ENCODE results near the gene NAP1L4. TPM values are rescaled to one million over a fixed set of nuclear protein-coding genes. Genes with fewer than 3 reads are reported as not detected.

The NAP1L4 gene
- polyA plus RNA-seq, 1 of the 3 experiments (the other 2 are of a cell fraction) = 104 TPM

DNA sequence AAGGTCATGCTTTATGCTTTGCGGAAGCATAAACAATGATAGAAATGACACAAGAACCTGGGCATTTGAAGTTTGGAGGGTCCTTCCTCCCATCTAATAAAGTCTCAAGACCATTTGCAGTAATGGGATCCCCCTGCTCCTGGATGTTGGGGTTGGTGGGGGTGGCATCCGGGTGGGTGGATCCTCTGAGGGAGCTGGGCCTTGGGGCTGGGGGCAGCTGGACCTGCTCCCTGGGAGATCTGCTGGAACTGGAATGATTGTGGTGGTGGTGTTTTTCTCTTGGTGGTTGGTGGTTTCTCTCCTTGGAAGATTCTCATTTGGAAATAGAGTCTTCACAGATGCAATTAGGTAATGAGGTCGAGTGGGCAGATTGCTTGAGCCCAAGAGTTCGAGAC lies 2.2 kb upstream of the NAP1L4 start:
- H3K27me3 ChIP-seq (ENCODE audit: insufficient read depth) = no peaks in the 10 kb centered on the region
- peaks cover 0 to 4% of the 10 kb centered on the region in 2 experiments for H3K36me3 ChIP-seq (replicated peaks in 1 of 2; ENCODE audit: control insufficient read depth in 1 of 2, insufficient read depth in 2 of 2, low read length in 1 of 2)
- TF ChIP-seq, protein P1, sequence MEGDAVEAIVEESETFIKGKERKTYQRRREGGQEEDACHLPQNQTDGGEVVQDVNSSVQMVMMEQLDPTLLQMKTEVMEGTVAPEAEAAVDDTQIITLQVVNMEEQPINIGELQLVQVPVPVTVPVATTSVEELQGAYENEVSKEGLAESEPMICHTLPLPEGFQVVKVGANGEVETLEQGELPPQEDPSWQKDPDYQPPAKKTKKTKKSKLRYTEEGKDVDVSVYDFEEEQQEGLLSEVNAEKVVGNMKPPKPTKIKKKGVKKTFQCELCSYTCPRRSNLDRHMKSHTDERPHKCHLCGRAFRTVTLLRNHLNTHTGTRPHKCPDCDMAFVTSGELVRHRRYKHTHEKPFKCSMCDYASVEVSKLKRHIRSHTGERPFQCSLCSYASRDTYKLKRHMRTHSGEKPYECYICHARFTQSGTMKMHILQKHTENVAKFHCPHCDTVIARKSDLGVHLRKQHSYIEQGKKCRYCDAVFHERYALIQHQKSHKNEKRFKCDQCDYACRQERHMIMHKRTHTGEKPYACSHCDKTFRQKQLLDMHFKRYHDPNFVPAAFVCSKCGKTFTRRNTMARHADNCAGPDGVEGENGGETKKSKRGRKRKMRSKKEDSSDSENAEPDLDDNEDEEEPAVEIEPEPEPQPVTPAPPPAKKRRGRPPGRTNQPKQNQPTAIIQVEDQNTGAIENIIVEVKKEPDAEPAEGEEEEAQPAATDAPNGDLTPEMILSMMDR (IDR thresholded peaks at IDR 0.05) = no peak
- no peak for TF ChIP-seq JUND (IDR thresholded peaks at IDR 0.05)
- no peak for TF ChIP-seq FOSL2 (IDR thresholded peaks at IDR 0.05; ENCODE audit: borderline replicate concordance, low read depth)
- no peak for TF ChIP-seq NRF1 (IDR thresholded peaks at IDR 0.05; ENCODE audit: low read depth, low read length)
- no peak for TF ChIP-seq MXI1 (IDR thresholded peaks at IDR 0.05; ENCODE audit: low read depth, low read length)
- TF ChIP-seq, protein P2, sequence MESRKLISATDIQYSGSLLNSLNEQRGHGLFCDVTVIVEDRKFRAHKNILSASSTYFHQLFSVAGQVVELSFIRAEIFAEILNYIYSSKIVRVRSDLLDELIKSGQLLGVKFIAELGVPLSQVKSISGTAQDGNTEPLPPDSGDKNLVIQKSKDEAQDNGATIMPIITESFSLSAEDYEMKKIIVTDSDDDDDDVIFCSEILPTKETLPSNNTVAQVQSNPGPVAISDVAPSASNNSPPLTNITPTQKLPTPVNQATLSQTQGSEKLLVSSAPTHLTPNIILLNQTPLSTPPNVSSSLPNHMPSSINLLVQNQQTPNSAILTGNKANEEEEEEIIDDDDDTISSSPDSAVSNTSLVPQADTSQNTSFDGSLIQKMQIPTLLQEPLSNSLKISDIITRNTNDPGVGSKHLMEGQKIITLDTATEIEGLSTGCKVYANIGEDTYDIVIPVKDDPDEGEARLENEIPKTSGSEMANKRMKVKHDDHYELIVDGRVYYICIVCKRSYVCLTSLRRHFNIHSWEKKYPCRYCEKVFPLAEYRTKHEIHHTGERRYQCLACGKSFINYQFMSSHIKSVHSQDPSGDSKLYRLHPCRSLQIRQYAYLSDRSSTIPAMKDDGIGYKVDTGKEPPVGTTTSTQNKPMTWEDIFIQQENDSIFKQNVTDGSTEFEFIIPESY (IDR thresholded peaks at IDR 0.05; ENCODE audit: borderline replicate concordance, low read depth) = no peak
- TF ChIP-seq EZH2phosphoT487 (IDR thresholded peaks at IDR 0.05; ENCODE audit: borderline replicate concordance, low read depth) = no peak
- no peak for TF ChIP-seq RFX5 (IDR thresholded peaks at IDR 0.05; ENCODE audit: low read length)
- no peak for TF ChIP-seq RAD21 (IDR thresholded peaks at IDR 0.05; ENCODE audit: low read length)
- TF ChIP-seq, protein P3, sequence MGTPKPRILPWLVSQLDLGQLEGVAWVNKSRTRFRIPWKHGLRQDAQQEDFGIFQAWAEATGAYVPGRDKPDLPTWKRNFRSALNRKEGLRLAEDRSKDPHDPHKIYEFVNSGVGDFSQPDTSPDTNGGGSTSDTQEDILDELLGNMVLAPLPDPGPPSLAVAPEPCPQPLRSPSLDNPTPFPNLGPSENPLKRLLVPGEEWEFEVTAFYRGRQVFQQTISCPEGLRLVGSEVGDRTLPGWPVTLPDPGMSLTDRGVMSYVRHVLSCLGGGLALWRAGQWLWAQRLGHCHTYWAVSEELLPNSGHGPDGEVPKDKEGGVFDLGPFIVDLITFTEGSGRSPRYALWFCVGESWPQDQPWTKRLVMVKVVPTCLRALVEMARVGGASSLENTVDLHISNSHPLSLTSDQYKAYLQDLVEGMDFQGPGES (IDR thresholded peaks at IDR 0.05; ENCODE audit: low read depth, low read length) = no peak
- DNase-seq = no peak
- H3K27ac ChIP-seq (ENCODE audit: low read depth in 2 of 2, low read length in 1 of 2) = no peak overlapping the region
- H3K9me3 ChIP-seq = no peaks in the 10 kb centered on the region
- 80% methylated on average over 4 of the region's 4 CpGs for WGBS (ENCODE audit: low lambda C conversion rate)
- peaks cover 18% of the 10 kb centered on the region for H4K20me1 ChIP-seq (ENCODE audit: insufficient read depth)
- H3F3A ChIP-seq (replicated peaks; ENCODE audit: insufficient read depth) = peaks cover 8% of the 10 kb centered on the region
- ChIA-PET POLR2A (interaction anchor here (1.0 kb wide), 1 partner anchor 15 kb away, joined by 3 read pairs; no protein-coding TSS in a partner anchor), CTCF (no interaction called here)
- no peaks in the 10 kb centered on the region for H3K9me2 ChIP-seq
- no peak overlapping the region for H3K4me3 ChIP-seq (ENCODE audit: low read depth in 2 of 2, low read length in 1 of 2)
- H3K4me2 ChIP-seq = no peak overlapping the region
- peaks cover 0 to 20% of the 10 kb centered on the region in 2 experiments; a peak in 2 of 4 replicates for H3K4me1 ChIP-seq (ENCODE audit: control insufficient read depth in 1 of 2, insufficient read depth in 2 of 2, low read depth in 1 of 2, low read length in 1 of 2)
- H3K79me2 ChIP-seq (ENCODE audit: insufficient read depth) = peaks cover 25% of the 10 kb centered on the region
- no peak overlapping the region for H2AFZ ChIP-seq (ENCODE audit: low read depth)
- no peak overlapping the region for H3K9ac ChIP-seq

DNA sequence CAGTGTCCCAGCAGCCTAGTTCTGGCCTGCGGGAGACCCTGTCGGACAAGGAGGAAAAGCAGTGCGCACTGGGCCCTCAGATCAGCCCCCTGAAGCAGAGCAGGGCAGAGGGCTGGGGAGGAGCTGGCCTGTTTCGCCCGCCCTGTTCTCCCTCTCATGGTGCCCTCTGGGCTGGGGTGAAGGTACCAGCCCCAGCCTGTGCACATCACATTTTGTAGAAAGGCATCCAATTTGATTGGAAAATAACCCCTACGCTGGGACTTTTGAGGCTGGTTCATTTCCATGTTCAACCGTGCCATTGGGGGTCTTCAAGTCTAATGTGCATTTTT lies 832 bp upstream of the NAP1L4 start:
- Histone ChIP-seq H3F3A (replicated peaks; ENCODE audit: insufficient read depth) (peaks cover 7% of the 10 kb centered on the region), H4K20me1 (ENCODE audit: insufficient read depth) (peaks cover 31% of the 10 kb centered on the region), H3K9me2 (no peaks in the 10 kb centered on the region), H3K9ac (peak overlapping the region; percentile 93), H3K79me2 (ENCODE audit: insufficient read depth) (peaks cover 38% of the 10 kb centered on the region), H2AFZ (ENCODE audit: low read depth) (peak overlapping the region; percentile 90), H3K4me1 (ENCODE audit: control insufficient read depth in 1 of 2, insufficient read depth in 2 of 2, low read depth in 1 of 2, low read length in 1 of 2) (peaks cover 7 to 26% of the 10 kb centered on the region in 2 experiments; a peak in 3 of 4 replicates), H3K36me3 (replicated peaks in 1 of 2; ENCODE audit: control insufficient read depth in 1 of 2, insufficient read depth in 2 of 2, low read length in 1 of 2) (peaks cover 0 to 8% of the 10 kb centered on the region in 2 experiments), H3K9me3 (no peaks in the 10 kb centered on the region), H3K4me2 (peak overlapping the region; percentile 96), H3K4me3 (ENCODE audit: low read depth in 2 of 2, low read length in 1 of 2) (peak overlapping the region; percentile 89 to 97), H3K27me3 (ENCODE audit: insufficient read depth) (no peaks in the 10 kb centered on the region), H3K27ac (ENCODE audit: low read depth in 2 of 2, low read length in 1 of 2) (peak overlapping the region; percentile 59 to 75; a peak in 3 of 4 replicates)
- POLR2A ChIA-PET = no interaction called here
- DNase-seq = no peak
- CTCF ChIA-PET = interaction anchor here (1.0 to 1.1 kb wide), 2 partner anchors 50 to 99 kb away, joined by 3 read pairs; no protein-coding TSS in a partner anchor
- WGBS (ENCODE audit: low lambda C conversion rate) = 45% methylated on average over 5 of the region's 7 CpGs
- no peak for TF ChIP-seq RAD21 (IDR thresholded peaks at IDR 0.05; ENCODE audit: low read length)
- TF ChIP-seq NFIC (IDR thresholded peaks at IDR 0.05; ENCODE audit: borderline replicate concordance) = no peak
- TF ChIP-seq, protein P4, sequence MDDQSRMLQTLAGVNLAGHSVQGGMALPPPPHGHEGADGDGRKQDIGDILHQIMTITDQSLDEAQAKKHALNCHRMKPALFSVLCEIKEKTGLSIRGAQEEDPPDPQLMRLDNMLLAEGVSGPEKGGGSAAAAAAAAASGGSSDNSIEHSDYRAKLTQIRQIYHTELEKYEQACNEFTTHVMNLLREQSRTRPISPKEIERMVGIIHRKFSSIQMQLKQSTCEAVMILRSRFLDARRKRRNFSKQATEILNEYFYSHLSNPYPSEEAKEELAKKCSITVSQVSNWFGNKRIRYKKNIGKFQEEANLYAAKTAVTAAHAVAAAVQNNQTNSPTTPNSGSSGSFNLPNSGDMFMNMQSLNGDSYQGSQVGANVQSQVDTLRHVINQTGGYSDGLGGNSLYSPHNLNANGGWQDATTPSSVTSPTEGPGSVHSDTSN (IDR thresholded peaks at IDR 0.05) = no peak
- TF ChIP-seq SIN3A (IDR thresholded peaks at IDR 0.05; ENCODE audit: borderline replicate concordance, low read depth, low read length) = no peak
- TF ChIP-seq POLR2AphosphoS5 (IDR thresholded peaks at IDR 0.05; ENCODE audit: low read depth, low read length) = no peak
- TF ChIP-seq, protein P5, sequence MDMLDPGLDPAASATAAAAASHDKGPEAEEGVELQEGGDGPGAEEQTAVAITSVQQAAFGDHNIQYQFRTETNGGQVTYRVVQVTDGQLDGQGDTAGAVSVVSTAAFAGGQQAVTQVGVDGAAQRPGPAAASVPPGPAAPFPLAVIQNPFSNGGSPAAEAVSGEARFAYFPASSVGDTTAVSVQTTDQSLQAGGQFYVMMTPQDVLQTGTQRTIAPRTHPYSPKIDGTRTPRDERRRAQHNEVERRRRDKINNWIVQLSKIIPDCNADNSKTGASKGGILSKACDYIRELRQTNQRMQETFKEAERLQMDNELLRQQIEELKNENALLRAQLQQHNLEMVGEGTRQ (IDR thresholded peaks at IDR 0.05; ENCODE audit: borderline replicate concordance, low read depth, low read length) = no peak
- TF ChIP-seq, protein P1 (IDR thresholded peaks at IDR 0.05) = no peak
- TF ChIP-seq RCOR1 (IDR thresholded peaks at IDR 0.05; ENCODE audit: low read length) = no peak
- TF ChIP-seq SMC3 (IDR thresholded peaks at IDR 0.05; ENCODE audit: low read depth, low read length) = no peak
- TF ChIP-seq ELF1 (IDR thresholded peaks at IDR 0.05) = no peak

All from SK-N-SH (cell line).